WERI-Rb-1 (cell line): ENCODE data around the gene B4GALNT3.

Source experiments
- DNase-seq: peaks from one replicate; pipeline ENCODE4 v3.0.0-alpha.2; 2020
- H3K27ac ChIP-seq: fragments of 250-450 bp; sonication (Bioruptor Pico); 2 replicates; pipeline ENCODE4 v1.5.1; 2020; ENCODE audit warnings: mild to moderate bottlenecking, moderate library complexity
- H3K27me3 ChIP-seq: fragments of 250-450 bp; sonication (Bioruptor Pico); 2 replicates; pipeline ENCODE4 v1.5.1; 2021; ENCODE audit warnings: mild to moderate bottlenecking, low read depth, moderate library complexity; ENCODE audit not compliant: insufficient read depth, severe bottlenecking
- H3K36me3 ChIP-seq: fragments of 250-450 bp; sonication (Bioruptor Pico); 2 replicates; pipeline ENCODE4 v1.5.1; 2020; ENCODE audit warnings: mild to moderate bottlenecking, moderate library complexity
- H3K4me3 ChIP-seq: 2 replicates; pipeline ENCODE4 v1.5.1; 2011; ENCODE audit warnings: low read depth, mild to moderate bottlenecking, control low read depth, low read length
- H3K9me3 ChIP-seq: fragments of 250-450 bp; sonication (Bioruptor Pico); 2 replicates; pipeline ENCODE4 v1.5.1; 2021; ENCODE audit warnings: mild to moderate bottlenecking, moderate library complexity; ENCODE audit not compliant: severe bottlenecking
- CTCF ChIP-seq: IDR thresholded peaks from 2 replicates; pipeline ENCODE4 v1.5.1; 2011; ENCODE audit warnings: low read depth, mild to moderate bottlenecking, control low read depth, inconsistent platforms, low read length

Gene B4GALNT3

GRCh38 chr12:496736-497135 lies 37.0 kb downstream of the B4GALNT3 start:
- no peaks in the 10 kb centered on the region for H3K36me3 ChIP-seq
- no peak for TF ChIP-seq CTCF
- peaks cover under 1% of the 10 kb centered on the region for H3K9me3 ChIP-seq
- no peak overlapping the region for H3K27ac ChIP-seq
- no peak for DNase-seq
- no peaks in the 10 kb centered on the region for H3K27me3 ChIP-seq
- no peak overlapping the region for H3K4me3 ChIP-seq

GRCh38 chr12:497501-498160 lies 37.9 kb downstream of the B4GALNT3 start:
- DNase-seq = no peak
- H3K9me3 ChIP-seq = no peaks in the 10 kb centered on the region
- H3K27ac ChIP-seq = no peak overlapping the region
- no peak for TF ChIP-seq CTCF
- H3K27me3 ChIP-seq = no peaks in the 10 kb centered on the region
- H3K4me3 ChIP-seq = no peak overlapping the region
- H3K36me3 ChIP-seq = no peaks in the 10 kb centered on the region

GRCh38 chr12:499837-500458 lies 40.2 kb downstream of the B4GALNT3 start:
- Histone ChIP-seq H3K4me3 (no peak overlapping the region), H3K27ac (no peak overlapping the region), H3K36me3 (no peaks in the 10 kb centered on the region), H3K9me3 (no peaks in the 10 kb centered on the region), H3K27me3 (no peaks in the 10 kb centered on the region)
- no peak for DNase-seq
- no peak for TF ChIP-seq CTCF

GRCh38 chr12:501722-502447 lies 42.1 kb downstream of the B4GALNT3 start:
- Histone ChIP-seq H3K36me3 (no peaks in the 10 kb centered on the region), H3K27ac (peak overlapping the region; percentile 49), H3K4me3 (no peak overlapping the region), H3K9me3 (no peaks in the 10 kb centered on the region), H3K27me3 (no peaks in the 10 kb centered on the region)
- DNase-seq = peak; percentile 64
- TF ChIP-seq CTCF = no peak

- TF ChIP-seq CTCF = no peak
- DNase-seq = peak; percentile 30
- H3K9me3 ChIP-seq = no peaks in the 10 kb centered on the region
- H3K27me3 ChIP-seq = no peaks in the 10 kb centered on the region
- H3K4me3 ChIP-seq = no peak overlapping the region
- no peaks in the 10 kb centered on the region for H3K36me3 ChIP-seq
- peak overlapping the region; percentile 49 for H3K27ac ChIP-seq
These were observed 43.5 kb downstream of the B4GALNT3 start for GRCh38 chr12:503111-503761.
